DOHH2 (cell line): ENCODE measurements around the gene WFIKKN2.

Source experiments
- H3F3A ChIP-seq: fragments of 200-600 bp; sonication (generic), shearing (Covaris generic); 2 replicates; pipeline ENCODE4 v1.6.0; 2016; ENCODE audit warnings: antibody characterized with exemption, mild to moderate bottlenecking; ENCODE audit not compliant: control insufficient read depth, insufficient read depth
- H3K27ac ChIP-seq: fragments of 200-600 bp; sonication (generic); 2 replicates; pipeline ENCODE4 v1.5.1; 2014; ENCODE audit warnings: low read depth, mild to moderate bottlenecking, low read length, moderate library complexity
- H3K27me3 ChIP-seq: fragments of 200-600 bp; sonication (generic); 2 replicates; pipeline ENCODE4 v1.6.1; 2014; ENCODE audit warnings: mild to moderate bottlenecking, low read length, mixed read lengths; ENCODE audit not compliant: control insufficient read depth
- H3K36me3 ChIP-seq: fragments of 200-600 bp; sonication (generic); 2 replicates; pipeline ENCODE4 v1.6.1; 2014; ENCODE audit warnings: mild to moderate bottlenecking, low read length, moderate library complexity, mixed read lengths; ENCODE audit not compliant: control insufficient read depth
- H3K4me1 ChIP-seq: fragments of 200-600 bp; sonication (generic); 2 replicates; pipeline ENCODE4 v1.6.1; 2014; ENCODE audit warnings: mild to moderate bottlenecking, low read length, mixed read lengths; ENCODE audit not compliant: control insufficient read depth
- H3K4me2 ChIP-seq: fragments of 200-600 bp; sonication (generic); 2 replicates; pipeline ENCODE4 v1.6.0; 2014; ENCODE audit warnings: mild to moderate bottlenecking, low read length, moderate library complexity
- H3K4me3 ChIP-seq: fragments of 200-600 bp; sonication (generic); 2 replicates; pipeline ENCODE4 v1.5.1; 2014; ENCODE audit warnings: mild to moderate bottlenecking, low read length, mixed read lengths
- H3K79me2 ChIP-seq: fragments of 200-600 bp; sonication (generic); 2 replicates; pipeline ENCODE4 v1.6.1; 2014; ENCODE audit warnings: mild to moderate bottlenecking, low read length, mixed read lengths; ENCODE audit not compliant: control insufficient read depth
- H3K9me2 ChIP-seq: fragments of 200-600 bp; sonication (generic); replicated peaks from 2 replicates; pipeline ENCODE4 v1.6.1; 2014; ENCODE audit warnings: mild to moderate bottlenecking, low read length, mixed read lengths; ENCODE audit not compliant: control insufficient read depth
- H3K9me3 ChIP-seq: fragments of 200-600 bp; sonication (generic); 2 replicates; pipeline ENCODE4 v1.6.1; 2014; ENCODE audit warnings: antibody characterized with exemption, low read length, mixed read lengths; ENCODE audit not compliant: control insufficient read depth, insufficient read depth
- H4K20me1 ChIP-seq: fragments of 200-600 bp; sonication (generic); 2 replicates; pipeline ENCODE4 v1.6.0; 2014; ENCODE audit warnings: low read depth, mild to moderate bottlenecking, antibody characterized with exemption, low read length, moderate library complexity; ENCODE audit not compliant: control insufficient read depth, insufficient read depth
- CTCF ChIP-seq: fragments of 200-600 bp; sonication (generic); IDR thresholded peaks from one replicate; pipeline ENCODE4 v1.5.1; 2014; ENCODE audit warnings: antibody characterized with exemption, mild to moderate bottlenecking, low read depth, low read length; ENCODE audit not compliant: poor library complexity, severe bottlenecking
- EZH2phosphoT487 ChIP-seq: fragments of 200-600 bp; sonication (generic); IDR thresholded peaks from 2 replicates; pipeline ENCODE4 v1.6.1; 2017; ENCODE audit warnings: borderline replicate concordance, mild to moderate bottlenecking, antibody characterized with exemption, low read length, moderate library complexity, mixed read lengths

WFIKKN2 gene

GRCh38 chr17:50790618-50791017, 44.8 kb upstream of the WFIKKN2 start:
- Histone ChIP-seq H3K79me2 (no peaks in the 10 kb centered on the region), H3K9me3 (no peaks in the 10 kb centered on the region), H3K27me3 (peaks cover 3% of the 10 kb centered on the region; the same call in 1 of the 2 replicates), H3K4me1 (no peaks in the 10 kb centered on the region), H3K4me2 (no peak overlapping the region), H3K36me3 (no peaks in the 10 kb centered on the region), H3K9me2 (no peaks in the 10 kb centered on the region), H3K27ac (no peak overlapping the region), H3K4me3 (no peak overlapping the region), H4K20me1 (no peaks in the 10 kb centered on the region), H3F3A (no peaks in the 10 kb centered on the region)
- TF ChIP-seq CTCF (no peak), EZH2phosphoT487 (no peak)

GRCh38 chr17:50792132-50792531, 43.3 kb upstream of the WFIKKN2 start:
- Histone ChIP-seq H3K4me1 (no peaks in the 10 kb centered on the region), H3K27me3 (peaks cover 3% of the 10 kb centered on the region; the same call in 1 of the 2 replicates), H3K9me3 (no peaks in the 10 kb centered on the region), H3K4me2 (no peak overlapping the region), H4K20me1 (no peaks in the 10 kb centered on the region), H3K9me2 (no peaks in the 10 kb centered on the region), H3K4me3 (no peak overlapping the region), H3K79me2 (no peaks in the 10 kb centered on the region), H3K36me3 (no peaks in the 10 kb centered on the region), H3K27ac (no peak overlapping the region), H3F3A (no peaks in the 10 kb centered on the region)
- no peak for TF ChIP-seq EZH2phosphoT487
- TF ChIP-seq CTCF: no peak

- Histone ChIP-seq H3F3A (no peaks in the 10 kb centered on the region), H3K4me1 (no peaks in the 10 kb centered on the region), H3K9me3 (no peaks in the 10 kb centered on the region), H3K36me3 (no peaks in the 10 kb centered on the region), H3K27me3 (peaks cover 3% of the 10 kb centered on the region; the same call in 1 of the 2 replicates), H3K79me2 (no peaks in the 10 kb centered on the region), H3K4me3 (no peak overlapping the region), H3K9me2 (no peaks in the 10 kb centered on the region), H3K27ac (no peak overlapping the region), H3K4me2 (no peak overlapping the region), H4K20me1 (no peaks in the 10 kb centered on the region)
- TF ChIP-seq EZH2phosphoT487 (no peak), CTCF (no peak)
These were observed 42.4 kb upstream of the WFIKKN2 start for GRCh38 chr17:50793007-50793406.
